Right cardiac atrium (tissue), 5 donors: ENCODE results near the gene JDP2. TPM values are rescaled to one million over a fixed set of nuclear protein-coding genes. Genes with fewer than 3 reads are reported as not detected.

Source experiments
- ATAC-seq, 2 donors: fragments of 200-7000 bp; cut with Tn5 transposase; one replicate each; pipeline versions ENCODE4 v1.8.0 to v1.9.1; 2020; ENCODE audit warnings: moderate library complexity in 2 of 2, mild to moderate bottlenecking in 1 of 2
- DNase-seq, 3 donors: peaks; one replicate each; pipeline ENCODE4 v3.0.0-alpha.2; 2020
- H3K27ac ChIP-seq: one replicate; pipeline ENCODE4 v1.5.1; 2013; ENCODE audit warnings: mild to moderate bottlenecking, low read length, control low read depth, moderate library complexity
- H3K27me3 ChIP-seq: one replicate; pipeline ENCODE4 v1.6.1; 2013; ENCODE audit not compliant: control insufficient read depth, insufficient read depth
- H3K4me1 ChIP-seq: one replicate; pipeline ENCODE4 v1.6.1; 2013; ENCODE audit warnings: low read length; ENCODE audit not compliant: control insufficient read depth, insufficient read depth
- H3K4me3 ChIP-seq: one replicate; pipeline ENCODE4 v1.5.1; 2013; ENCODE audit warnings: low read length, control low read depth
- H3K9me3 ChIP-seq: one replicate; pipeline ENCODE4 v1.6.1; 2013; ENCODE audit warnings: low read length; ENCODE audit not compliant: control insufficient read depth
- WGBS: extraction: QIAGEN DNeasy Blood & Tissue Kit; methylation state at CpG from one replicate; pipeline ENCODE4 v1.1.7; 2013; 5-methylcytosine and 5-hydroxymethylcytosine counted together
- intact Hi-C, 4 donors: fragments of 100-400 bp; cut with DNase I; formaldehyde crosslinking; loops; one replicate each; pipeline versions ENCODE4 v1.11.0 to v1.14.0; 2022 to 2023
- polyA plus RNA-seq: library from polyadenylated mRNA; stranded (reverse); fragments of 200-250 nt; gene quantifications from one replicate; pipeline ENCODE4 v1.2.3, GENCODE V29; 2013
- total RNA-seq, 4 donors: library from RNA; stranded (reverse); fragmentation: NEBNext Ultra II Directional; extraction: Animal tissue kit (Norgen Biotek cat#: 25700); gene quantifications; one replicate each; pipeline ENCODE4 v1.2.1, GENCODE V29; 2021
- donor health status: healthy with polysubstance abuse.
- donor health status: DM: no; HTN: yes; CAD: no.
- donor health status: DM: no; HTN: no; CAD: no.
- donor health status: DM: no; HTN: yes; CAD: no; lungs with severe emphysema.
- donor health status: DM: yes; HTN: yes; CAD: no.

JDP2 gene
- total and polyA plus RNA-seq, 5 donors, result 28.3 to 42.2 (median 39.2) TPM

- Histone ChIP-seq H3K27ac (no peak overlapping the region), H3K27me3 (no peaks in the 10 kb centered on the region), H3K4me3 (peak overlapping the region; percentile 26), H3K4me1 (no peaks in the 10 kb centered on the region), H3K9me3 (no peaks in the 10 kb centered on the region)
- 39% methylated on average over 29 of the region's 29 CpGs for WGBS
- intact Hi-C loops, result no loop called here
- DNase-seq (peak; percentile 16 to 75 (median 62)), ATAC-seq (peak; percentile 53 to 59)
Observed at GRCh38 chr14:75514673-75515628, 87.1 kb downstream of the JDP2 start.

GRCh38 chr14:75515629-75515996 is 87.8 kb downstream of the JDP2 start:
- Histone ChIP-seq H3K4me3 (peak overlapping the region; percentile 26), H3K27me3 (no peaks in the 10 kb centered on the region), H3K27ac (no peak overlapping the region), H3K4me1 (no peaks in the 10 kb centered on the region), H3K9me3 (no peaks in the 10 kb centered on the region)
- DNase-seq, result no peak
- intact Hi-C loops, result no loop called here
- ATAC-seq, result peak; percentile 30 to 49
- WGBS, result 37% methylated on average over 7 of the region's 7 CpGs

- no peak for DNase-seq
- no peak overlapping the region for H3K4me3 ChIP-seq
- H3K4me1 ChIP-seq, result no peaks in the 10 kb centered on the region
- H3K9me3 ChIP-seq, result no peaks in the 10 kb centered on the region
- no peak overlapping the region for H3K27ac ChIP-seq
- intact Hi-C loops, result no loop called here
- ATAC-seq, result no peak
- WGBS, result 53% methylated on average over 4 of the region's 4 CpGs
- no peaks in the 10 kb centered on the region for H3K27me3 ChIP-seq
Observed at GRCh38 chr14:75518625-75519024, 90.8 kb downstream of the JDP2 start.

GRCh38 chr14:75519394-75519793 is 91.6 kb downstream of the JDP2 start:
- H3K27me3 ChIP-seq, result no peaks in the 10 kb centered on the region
- DNase-seq (no peak), ATAC-seq (no peak)
- WGBS, result 94% methylated on average over 4 of the region's 4 CpGs
- H3K4me1 ChIP-seq, result peaks cover 6% of the 10 kb centered on the region
- intact Hi-C loops, result no loop called here
- H3K9me3 ChIP-seq, result no peaks in the 10 kb centered on the region
- H3K27ac ChIP-seq, result no peak overlapping the region
- no peak overlapping the region for H3K4me3 ChIP-seq

- Histone ChIP-seq H3K27me3 (no peaks in the 10 kb centered on the region), H3K4me1 (peaks cover 6% of the 10 kb centered on the region), H3K9me3 (no peaks in the 10 kb centered on the region), H3K27ac (no peak overlapping the region), H3K4me3 (no peak overlapping the region)
- intact Hi-C loops, result no loop called here
- DNase-seq (no peak), ATAC-seq (no peak)
- WGBS, result 92% methylated on average over 11 of the region's 11 CpGs
Observed at GRCh38 chr14:75519826-75520728, 92.3 kb downstream of the JDP2 start.

- Histone ChIP-seq H3K4me1 (peaks cover 6% of the 10 kb centered on the region), H3K27ac (no peak overlapping the region), H3K9me3 (no peaks in the 10 kb centered on the region), H3K27me3 (no peaks in the 10 kb centered on the region), H3K4me3 (no peak overlapping the region)
- ATAC-seq, result no peak
- 95% methylated on average over 3 of the region's 3 CpGs for WGBS
- intact Hi-C loops, result no loop called here
- no peak for DNase-seq
Observed at GRCh38 chr14:75520852-75521251, 93.0 kb downstream of the JDP2 start.

- no peak for DNase-seq
- Histone ChIP-seq H3K4me3 (no peak overlapping the region), H3K4me1 (peaks cover 6% of the 10 kb centered on the region), H3K27me3 (no peaks in the 10 kb centered on the region), H3K27ac (no peak overlapping the region), H3K9me3 (no peaks in the 10 kb centered on the region)
- no peak for ATAC-seq
- intact Hi-C loops, result no loop called here
- 60% methylated on average over 11 of the region's 11 CpGs for WGBS
Observed at GRCh38 chr14:75521415-75522199, 93.8 kb downstream of the JDP2 start.

GRCh38 chr14:75522224-75522982 is 94.6 kb downstream of the JDP2 start, which contains the start of gene BATF:
Gene BATF, plus strand, starts transcription at chr14:75522469. Its CDS starts 214 bp downstream, at chr14:75522683.
- peaks cover 6% of the 10 kb centered on the region for H3K4me1 ChIP-seq
- ATAC-seq, result peak; percentile 24 to 48
- whole genome bisulfite sequencing, result 57% methylated on average over 13 of the region's 13 CpGs
- H3K27me3 ChIP-seq, result no peaks in the 10 kb centered on the region
- no peak within 1 kb of the TSS for H3K4me3 ChIP-seq
- H3K9me3 ChIP-seq, result no peaks in the 10 kb centered on the region
- H3K27ac ChIP-seq, result no peak within 1 kb of the TSS
- intact Hi-C loops, result no loop called here
- DNase-seq, result peak in 2 of 3 donors; percentile 27 to 54

GRCh38 chr14:75522983-75523318 is 95.1 kb downstream of the JDP2 start:
- Histone ChIP-seq H3K27ac (no peak overlapping the region), H3K4me1 (peaks cover 6% of the 10 kb centered on the region), H3K9me3 (no peaks in the 10 kb centered on the region), H3K27me3 (no peaks in the 10 kb centered on the region), H3K4me3 (no peak overlapping the region)
- intact Hi-C loops, result no loop called here
- ATAC-seq (no peak), DNase-seq (no peak)
- WGBS, result 51% methylated on average over 1 of the region's 1 CpG
